GM23338 (cell line): Measurements from ENCODE around the gene RBBP8. TPM values are rescaled to one million over a fixed set of nuclear protein-coding genes. Genes with fewer than 3 reads are reported as not detected.

Source experiments
- ATAC-seq: fragments of 200-7000 bp; cut with Tn5 transposase; 3 replicates; pipeline ENCODE4 v1.9.1; 2020
- DNase-seq: peaks from one replicate; pipeline ENCODE4 v3.0.0-alpha.2; 2015; ENCODE audit warnings: low spot score
- H2AFZ ChIP-seq: fragments of 200-600 bp; sonication (generic); 2 replicates; pipeline ENCODE4 v1.8.0; 2016; ENCODE audit warnings: antibody characterized with exemption, mild to moderate bottlenecking, moderate library complexity
- H3F3A ChIP-seq: fragments of 200-600 bp; sonication (generic); replicated peaks from 2 replicates; pipeline ENCODE4 v1.8.0; 2017; ENCODE audit warnings: antibody characterized with exemption, mixed run types, low read depth
- H3K27ac ChIP-seq: fragments of 200-600 bp; sonication (generic); 2 replicates; pipeline ENCODE4 v1.6.1; 2016; ENCODE audit warnings: low read depth
- H3K27me3 ChIP-seq: fragments of 200-600 bp; sonication (generic); 2 replicates; pipeline ENCODE4 v1.8.0; 2016; ENCODE audit warnings: mild to moderate bottlenecking, mixed run types, moderate library complexity; ENCODE audit not compliant: insufficient read depth
- H3K36me3 ChIP-seq: fragments of 200-600 bp; sonication (generic); 2 replicates; pipeline ENCODE4 v1.8.0; 2016; ENCODE audit warnings: mild to moderate bottlenecking; ENCODE audit not compliant: insufficient read depth
- H3K4me1 ChIP-seq: fragments of 200-600 bp; sonication (generic); 2 replicates; pipeline ENCODE4 v1.8.0; 2016; ENCODE audit warnings: mild to moderate bottlenecking, moderate library complexity; ENCODE audit not compliant: insufficient read depth
- H3K4me2 ChIP-seq: fragments of 200-600 bp; sonication (generic); 2 replicates; pipeline ENCODE4 v1.7.1; 2017; ENCODE audit warnings: mixed run types
- H3K4me3 ChIP-seq: fragments of 200-600 bp; sonication (generic); 2 replicates; pipeline ENCODE4 v1.6.1; 2016; ENCODE audit warnings: mixed run types
- H3K79me2 ChIP-seq: fragments of 200-600 bp; sonication (generic); replicated peaks from 2 replicates; pipeline ENCODE4 v1.8.0; 2017; ENCODE audit warnings: mild to moderate bottlenecking; ENCODE audit not compliant: insufficient read depth
- H3K9me2 ChIP-seq: fragments of 200-600 bp; sonication (generic); 2 replicates; pipeline ENCODE4 v1.8.0; 2017; ENCODE audit not compliant: insufficient read depth
- H4K20me1 ChIP-seq: fragments of 200-600 bp; sonication (generic); replicated peaks from 2 replicates; pipeline ENCODE4 v1.8.0; 2017; ENCODE audit warnings: mild to moderate bottlenecking; ENCODE audit not compliant: insufficient read depth
- H3K27ac Mint-ChIP-seq: 2 replicates; pipeline ENCODE4 v1.8.0; 2020; ENCODE audit warnings: inconsistent platforms, mild to moderate bottlenecking, moderate library complexity, mixed read lengths
- H3K27me3 Mint-ChIP-seq: 3 replicates; pipeline ENCODE4 v1.8.0; 2022; ENCODE audit warnings: low read depth, mild to moderate bottlenecking, moderate library complexity, mixed read lengths, inconsistent platforms; ENCODE audit not compliant: insufficient read depth, poor library complexity
- H3K36me3 Mint-ChIP-seq: 3 replicates; pipeline ENCODE4 v1.8.0; 2021; ENCODE audit warnings: low read depth, mild to moderate bottlenecking, inconsistent platforms, moderate library complexity, mixed read lengths
- H3K4me1 Mint-ChIP-seq: 3 replicates; pipeline ENCODE4 v1.8.0; 2020; ENCODE audit warnings: mild to moderate bottlenecking, inconsistent platforms, mixed read lengths
- H3K4me3 Mint-ChIP-seq: 3 replicates; pipeline ENCODE4 v1.8.0; 2021; ENCODE audit warnings: moderate library complexity, mild to moderate bottlenecking, inconsistent platforms, mixed read lengths
- H3K9me3 Mint-ChIP-seq: 3 replicates; pipeline ENCODE4 v1.8.0; 2020; ENCODE audit warnings: moderate library complexity, mild to moderate bottlenecking, inconsistent platforms, mixed read lengths
- CREB1 ChIP-seq: fragments of 250-450 bp; sonication (Bioruptor Pico); IDR thresholded peaks from 2 replicates; pipeline ENCODE4 v1.5.0; 2020; ENCODE audit warnings: low read depth, mild to moderate bottlenecking, moderate library complexity
- CTCF ChIP-seq, 2 experiments: fragments of 200-600 bp in 1 of 2; sonication (generic) in 1 of 2; conservative IDR thresholded peaks; 2 replicates each; pipeline versions ENCODE4 v1.5.1 to v1.6.1; 2016 to 2017; ENCODE audit warnings: antibody characterized with exemption in 2 of 2, low read depth in 2 of 2, mild to moderate bottlenecking in 2 of 2, moderate library complexity in 1 of 2
- EZH2phosphoT487 ChIP-seq: fragments of 200-600 bp; sonication (generic); IDR thresholded peaks from one replicate; pipeline ENCODE4 v1.8.1; 2018; ENCODE audit warnings: antibody characterized with exemption; ENCODE audit not compliant: unreplicated experiment
- JUNB ChIP-seq: IDR thresholded peaks from one replicate; pipeline ENCODE4 v1.6.1; 2016; ENCODE audit warnings: antibody characterized with exemption; ENCODE audit not compliant: unreplicated experiment
- NANOG ChIP-seq: IDR thresholded peaks from 2 replicates; pipeline ENCODE4 v1.6.1; 2016; ENCODE audit warnings: antibody characterized with exemption, borderline replicate concordance
- POLR2AphosphoS5 ChIP-seq: IDR thresholded peaks from 2 replicates; pipeline ENCODE4 v1.6.1; 2016; ENCODE audit warnings: antibody characterized with exemption, low read depth
- REST ChIP-seq: IDR thresholded peaks from one replicate; pipeline ENCODE4 v1.6.1; 2018; ENCODE audit warnings: antibody characterized with exemption; ENCODE audit not compliant: unreplicated experiment
- ZNF114 ChIP-seq: fragments of 250-450 bp; sonication (Bioruptor Pico); IDR thresholded peaks from 2 replicates; pipeline ENCODE4 v1.5.0; 2020; ENCODE audit warnings: mild to moderate bottlenecking, moderate library complexity
- ZNF331 ChIP-seq: fragments of 250-450 bp; sonication (Bioruptor Pico); IDR thresholded peaks from 2 replicates; pipeline ENCODE4 v1.5.0; 2020; ENCODE audit warnings: low read depth, mild to moderate bottlenecking, moderate library complexity
- ZNF462 ChIP-seq: fragments of 250-450 bp; sonication (Bioruptor Pico); IDR thresholded peaks from 2 replicates; pipeline ENCODE4 v1.5.0; 2020; ENCODE audit warnings: mild to moderate bottlenecking, moderate library complexity
- polyA plus RNA-seq: library from polyadenylated mRNA; unstranded; fragments of >200 nt; fragmentation: Nextera tagmentation; extraction: Ambion mirVana; gene quantifications from 2 replicates; pipeline ENCODE4 v1.2.1, GENCODE V29; 2016
- total RNA-seq: library from RNA; depleted of rRNA; stranded (reverse); fragments of >200 nt; shearing (Covaris generic); gene quantifications from 2 replicates; pipeline ENCODE4 v1.2.3, GENCODE V29; 2014

Gene RBBP8
- total and polyA plus RNA-seq, 2 experiments from 2014 or later: 53.3 to 55.6 TPM

GRCh38 chr18:22935431-22935830 lies 2.3 kb downstream of the RBBP8 start (continued):
- TF ChIP-seq REST (no peak), ZNF114 (CRISPR knock-in tag) (no peak), EZH2phosphoT487 (no peak), CREB1 (no peak), CTCF (conservative IDR thresholded peaks at IDR 0.05; ENCODE audit: low read depth in 2 of 2) (no peak)

- H3K4me1 Mint-ChIP-seq: peaks cover 20% of the 10 kb centered on the region
- H3K27me3 Mint-ChIP-seq: peaks cover 1% of the 10 kb centered on the region
- no peak overlapping the region for H3K4me2 ChIP-seq
- no peak for TF ChIP-seq ZNF462 (CRISPR knock-in tag)
- TF ChIP-seq POLR2AphosphoS5: no peak
- TF ChIP-seq NANOG: no peak
- TF ChIP-seq JUNB: no peak
- TF ChIP-seq EZH2phosphoT487: no peak
- no peak for TF ChIP-seq CTCF (conservative IDR thresholded peaks at IDR 0.05; ENCODE audit: low read depth in 2 of 2)
- no peak for TF ChIP-seq ZNF331 (CRISPR knock-in tag)
These were observed 3.4 kb downstream of the RBBP8 start for GRCh38 chr18:22936515-22936914.

More at GRCh38 chr18:22936515-22936914, 3.4 kb downstream of the RBBP8 start:
- H3K36me3 Mint-ChIP-seq: peaks cover 44% of the 10 kb centered on the region
- Histone ChIP-seq H3K4me1 (peaks cover 20% of the 10 kb centered on the region), H3K27me3 (no peaks in the 10 kb centered on the region; the same call in 1 of the 2 replicates), H3K4me3 (no peak overlapping the region), H4K20me1 (no peaks in the 10 kb centered on the region), H3F3A (peaks cover 3% of the 10 kb centered on the region; the same call in 1 of the 2 replicates), H3K9me2 (no peaks in the 10 kb centered on the region), H2AFZ (no peak overlapping the region), H3K36me3 (peaks cover 18% of the 10 kb centered on the region; the same call in 1 of the 2 replicates), H3K27ac (no peak overlapping the region), H3K79me2 (peaks cover 50% of the 10 kb centered on the region)
- ATAC-seq (no peak), DNase-seq (no peak)
- no peaks in the 10 kb centered on the region for H3K9me3 Mint-ChIP-seq
- no peak overlapping the region for H3K27ac Mint-ChIP-seq
- H3K4me3 Mint-ChIP-seq: no peak overlapping the region
